Activated CD4-positive, alpha-beta T cell treated with anti-CD3 and anti-CD28 coated beads for 36 hours (primary cell): ENCODE data around the gene CEP85. TPM values are rescaled to one million over a fixed set of nuclear protein-coding genes. Genes with fewer than 3 reads are reported as not detected.

Experiments
- ATAC-seq: fragments of 200-7000 bp; cut with Tn5 transposase; one replicate; pipeline ENCODE4 v1.10.0; 2021; ENCODE audit warnings: mild to moderate bottlenecking, moderate library complexity
- CTCF ChIA-PET: fragments of 350-600 bp; sonication (Branson Sonifier 250); formaldehyde crosslinking; loops from one replicate; lab custom pipeline; 2021; ENCODE audit warnings: antibody characterized with exemption; lab: Charles Lee
- POLR2A ChIA-PET: fragments of 350-600 bp; sonication (Branson Sonifier 250); formaldehyde crosslinking; loops from one replicate; lab custom pipeline; 2021; ENCODE audit warnings: antibody characterized with exemption, inconsistent platforms; lab: Charles Lee
- DNase-seq: peaks from one replicate; pipeline ENCODE4 v3.0.0-alpha.2; 2020
- H3K27ac Mint-ChIP-seq: one replicate; pipeline ENCODE4 v1.8.0; 2021; ENCODE audit warnings: mixed read lengths
- H3K27me3 Mint-ChIP-seq: one replicate; pipeline ENCODE4 v1.8.0; 2021; ENCODE audit warnings: mixed read lengths
- H3K36me3 Mint-ChIP-seq: one replicate; pipeline ENCODE4 v1.8.0; 2021; ENCODE audit warnings: low read depth, mixed read lengths
- H3K4me1 Mint-ChIP-seq: one replicate; pipeline ENCODE4 v1.8.0; 2021; ENCODE audit warnings: mixed read lengths
- H3K4me3 Mint-ChIP-seq: one replicate; pipeline ENCODE4 v1.8.0; 2021; ENCODE audit warnings: mild to moderate bottlenecking, moderate library complexity, mixed read lengths
- H3K9me3 Mint-ChIP-seq: one replicate; pipeline ENCODE4 v1.8.0; 2021; ENCODE audit warnings: low read depth, mixed read lengths
- intact Hi-C, 2 experiments: fragments of 100-400 bp; cut with DNase I in 1 of 2; cut with micrococcal nuclease in 1 of 2; formaldehyde crosslinking; loops; one replicate each; pipeline versions ENCODE4 v1.14.2 to v1.15.1; 2022 to 2024; cut with DNase I, micrococcal nuclease
- total RNA-seq, 2 experiments: library from RNA; stranded (reverse); gene quantifications; one replicate each; pipeline ENCODE4 v1.2.3, GENCODE V29; 2021

The CEP85 gene
- total RNA-seq, 2 experiments from 2014 or later = 31.1 to 31.9 TPM

GRCh38 chr1:26197813-26198212 is 36.2 kb upstream of the CEP85 start:
- H3K9me3 Mint-ChIP-seq = no peaks in the 10 kb centered on the region
- peaks cover 25% of the 10 kb centered on the region for H3K4me1 Mint-ChIP-seq
- ATAC-seq (no peak), DNase-seq (no peak)
- intact Hi-C loops = no loop called here
- ChIA-PET POLR2A (no interaction called here), CTCF (no interaction called here)
- no peaks in the 10 kb centered on the region for H3K27me3 Mint-ChIP-seq
- H3K4me3 Mint-ChIP-seq = no peak overlapping the region
- H3K36me3 Mint-ChIP-seq = no peaks in the 10 kb centered on the region
- H3K27ac Mint-ChIP-seq = no peak overlapping the region

- ChIA-PET CTCF (interaction anchor here (1.1 to 1.6 kb wide), 2 partner anchors 33 to 62 kb away, joined by 3 to 4 read pairs; no protein-coding TSS in a partner anchor), POLR2A (no interaction called here)
- ATAC-seq (no peak), DNase-seq (no peak)
- no peaks in the 10 kb centered on the region for H3K36me3 Mint-ChIP-seq
- no peaks in the 10 kb centered on the region for H3K27me3 Mint-ChIP-seq
- peaks cover 25% of the 10 kb centered on the region for H3K4me1 Mint-ChIP-seq
- H3K27ac Mint-ChIP-seq = peak overlapping the region; percentile 73
- H3K9me3 Mint-ChIP-seq = no peaks in the 10 kb centered on the region
- intact Hi-C loops = no loop called here
- no peak overlapping the region for H3K4me3 Mint-ChIP-seq
Observed at GRCh38 chr1:26200413-26200812, 33.6 kb upstream of the CEP85 start.

GRCh38 chr1:26203642-26204318 is 30.2 kb upstream of the CEP85 start:
- intact Hi-C loops = no loop called here
- POLR2A ChIA-PET = no interaction called here

GRCh38 chr1:26210147-26210870 is 23.7 kb upstream of the CEP85 start:
- no peak overlapping the region for H3K4me3 Mint-ChIP-seq
- no peaks in the 10 kb centered on the region for H3K4me1 Mint-ChIP-seq
- CTCF ChIA-PET = interaction anchor here (0.5 to 2.5 kb wide), 4 partner anchors 25 to 514 kb away, joined by 3 to 7 read pairs (median 4); partner anchors contain the start of gene ZNF593
- no peaks in the 10 kb centered on the region for H3K27me3 Mint-ChIP-seq
- H3K9me3 Mint-ChIP-seq = no peaks in the 10 kb centered on the region
- no peak for ATAC-seq
- no peaks in the 10 kb centered on the region for H3K36me3 Mint-ChIP-seq
- no peak overlapping the region for H3K27ac Mint-ChIP-seq
- no peak for DNase-seq
- POLR2A ChIA-PET = no interaction called here
- intact Hi-C loops = no loop called here

More at GRCh38 chr1:26203642-26204318, 30.2 kb upstream of the CEP85 start:
- Mint-ChIP-seq H3K4me1 (peaks cover 25% of the 10 kb centered on the region), H3K27me3 (no peaks in the 10 kb centered on the region), H3K27ac (no peak overlapping the region), H3K9me3 (no peaks in the 10 kb centered on the region), H3K4me3 (no peak overlapping the region), H3K36me3 (no peaks in the 10 kb centered on the region)
- DNase-seq = peak; percentile 32
- no peak for ATAC-seq
- CTCF ChIA-PET = interaction anchor here (0.9 to 2.7 kb wide), 5 partner anchors 10 to 213 kb away, joined by 3 to 9 read pairs (median 3); partner anchors contain the start of gene CEP85

- intact Hi-C loops = no loop called here
- no peak overlapping the region for H3K4me3 Mint-ChIP-seq
- CTCF ChIA-PET = interaction anchor here (0.7 to 2.5 kb wide), 2 partner anchors 43 to 51 kb away, joined by 3 to 7 read pairs; partner anchors contain the start of gene ZNF593
- DNase-seq (no peak), ATAC-seq (no peak)
- POLR2A ChIA-PET = interaction anchor here (0.7 kb wide), 1 partner anchor 14 kb away, joined by 10 read pairs; no protein-coding TSS in a partner anchor
- no peaks in the 10 kb centered on the region for H3K9me3 Mint-ChIP-seq
- H3K27ac Mint-ChIP-seq = no peak overlapping the region
- H3K4me1 Mint-ChIP-seq = no peaks in the 10 kb centered on the region
- no peaks in the 10 kb centered on the region for H3K27me3 Mint-ChIP-seq
- no peaks in the 10 kb centered on the region for H3K36me3 Mint-ChIP-seq
Observed at GRCh38 chr1:26212726-26213125, 21.3 kb upstream of the CEP85 start.

GRCh38 chr1:26213335-26213905 is 20.6 kb upstream of the CEP85 start:
- intact Hi-C loops = no loop called here
- CTCF ChIA-PET = interaction anchor here (0.6 to 1.0 kb wide), 3 partner anchors 10 to 404 kb away, joined by 3 read pairs; no protein-coding TSS in a partner anchor
- H3K9me3 Mint-ChIP-seq = no peaks in the 10 kb centered on the region
- POLR2A ChIA-PET = no interaction called here
- H3K4me3 Mint-ChIP-seq = no peak overlapping the region
- DNase-seq = no peak
- H3K27me3 Mint-ChIP-seq = no peaks in the 10 kb centered on the region
- ATAC-seq = no peak
- no peaks in the 10 kb centered on the region for H3K4me1 Mint-ChIP-seq
- no peaks in the 10 kb centered on the region for H3K36me3 Mint-ChIP-seq
- H3K27ac Mint-ChIP-seq = no peak overlapping the region

GRCh38 chr1:26215246-26215645 is 18.8 kb upstream of the CEP85 start:
- ChIA-PET CTCF (interaction anchor here (0.6 kb wide), 1 partner anchor 221 kb away, joined by 3 read pairs; no protein-coding TSS in a partner anchor), POLR2A (interaction anchor here (0.6 kb wide), 1 partner anchor 122 kb away, joined by 3 read pairs; no protein-coding TSS in a partner anchor)
- ATAC-seq (no peak), DNase-seq (no peak)
- no peak overlapping the region for H3K27ac Mint-ChIP-seq
- no peaks in the 10 kb centered on the region for H3K4me1 Mint-ChIP-seq
- intact Hi-C loops = no loop called here
- no peak overlapping the region for H3K4me3 Mint-ChIP-seq
- H3K27me3 Mint-ChIP-seq = no peaks in the 10 kb centered on the region
- H3K36me3 Mint-ChIP-seq = no peaks in the 10 kb centered on the region
- no peaks in the 10 kb centered on the region for H3K9me3 Mint-ChIP-seq

GRCh38 chr1:26218906-26219494 is 15.0 kb upstream of the CEP85 start:
- no peaks in the 10 kb centered on the region for H3K4me1 Mint-ChIP-seq
- H3K36me3 Mint-ChIP-seq = no peaks in the 10 kb centered on the region
- H3K27me3 Mint-ChIP-seq = peaks cover 5% of the 10 kb centered on the region
- no peaks in the 10 kb centered on the region for H3K9me3 Mint-ChIP-seq
- ATAC-seq (no peak), DNase-seq (no peak)
- intact Hi-C loops = no loop called here
- CTCF ChIA-PET = interaction anchor here (0.9 kb wide), 1 partner anchor 15 kb away, joined by 3 read pairs; the partner anchor contains the start of gene CEP85
- H3K27ac Mint-ChIP-seq = no peak overlapping the region
- POLR2A ChIA-PET = no interaction called here
- no peak overlapping the region for H3K4me3 Mint-ChIP-seq

GRCh38 chr1:26220199-26220912 is 13.6 kb upstream of the CEP85 start:
- intact Hi-C loops = no loop called here
- Mint-ChIP-seq H3K4me1 (peaks cover 2% of the 10 kb centered on the region), H3K27ac (no peak overlapping the region), H3K27me3 (peaks cover 9% of the 10 kb centered on the region), H3K4me3 (no peak overlapping the region), H3K36me3 (no peaks in the 10 kb centered on the region), H3K9me3 (no peaks in the 10 kb centered on the region)
- DNase-seq (no peak), ATAC-seq (no peak)
- POLR2A ChIA-PET = no interaction called here
- CTCF ChIA-PET = interaction anchor here (0.6 kb wide), 1 partner anchor 179 kb away, joined by 3 read pairs; no protein-coding TSS in a partner anchor

- H3K4me3 Mint-ChIP-seq = no peak overlapping the region
- H3K36me3 Mint-ChIP-seq = no peaks in the 10 kb centered on the region
- intact Hi-C loops = no loop called here
- H3K4me1 Mint-ChIP-seq = peaks cover 7% of the 10 kb centered on the region
- POLR2A ChIA-PET = no interaction called here
- H3K27me3 Mint-ChIP-seq = peaks cover 14% of the 10 kb centered on the region
- no peak for ATAC-seq
- H3K9me3 Mint-ChIP-seq = no peaks in the 10 kb centered on the region
- CTCF ChIA-PET = interaction anchor here (0.6 to 0.7 kb wide), 2 partner anchors 46 to 178 kb away, joined by 3 to 5 read pairs; no protein-coding TSS in a partner anchor
- no peak for DNase-seq
- no peak overlapping the region for H3K27ac Mint-ChIP-seq
Observed at GRCh38 chr1:26221094-26221493, 12.9 kb upstream of the CEP85 start.
